Gastrocnemius medialis (tissue), 4 donors: ENCODE measurements around the gene CFB.

Experiments used
- CTCF ChIP-seq, 5 experiments: fragments of 450-650 bp in 3 of 5; fragments of 200-600 bp in 2 of 5; sonication (generic) in 2 of 5; IDR thresholded peaks in 4 of 5; conservative IDR thresholded peaks in 1 of 5; 1 replicate in 4 of 5; 2 replicates in 1 of 5; pipeline ENCODE4 v1.5.1; 2016 to 2019; ENCODE audit warnings: antibody characterized with exemption in 5 of 5, mild to moderate bottlenecking in 3 of 5, moderate library complexity in 3 of 5
- POLR2A ChIP-seq, 2 donors: fragments of 450-650 bp; IDR thresholded peaks; one replicate each; pipeline ENCODE4 v1.6.1; 2017; ENCODE audit warnings: antibody characterized with exemption in 2 of 2, mild to moderate bottlenecking in 2 of 2, moderate library complexity in 2 of 2

DNA sequence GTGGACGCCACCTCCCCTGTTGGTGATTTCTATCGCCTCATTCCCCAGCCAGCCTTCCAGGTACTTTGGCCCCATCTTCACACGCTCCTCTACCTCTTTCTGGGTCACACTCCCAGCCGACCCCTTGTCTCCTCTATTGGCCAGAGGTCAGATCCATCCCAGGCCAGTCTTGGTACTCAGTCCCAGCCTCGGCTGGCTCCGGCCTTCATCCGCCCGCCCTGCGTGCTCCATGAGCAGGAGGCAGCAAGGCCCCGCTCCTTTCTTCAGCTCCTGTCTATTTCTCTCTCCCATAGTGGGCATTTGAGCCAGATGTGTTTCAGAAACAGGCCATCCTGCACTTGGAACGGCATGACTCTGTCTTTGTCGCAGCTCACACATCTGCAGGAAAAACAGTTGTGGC lies 15.7 kb downstream of the CFB start:
- TF ChIP-seq CTCF (IDR thresholded peaks at IDR 0.05 in 4 of 5, conservative IDR thresholded peaks at IDR 0.05 in 1 of 5) (no peak), POLR2A (IDR thresholded peaks at IDR 0.05) (no peak)
